ENCODE measurements around the gene LMOD3.

DNA sequence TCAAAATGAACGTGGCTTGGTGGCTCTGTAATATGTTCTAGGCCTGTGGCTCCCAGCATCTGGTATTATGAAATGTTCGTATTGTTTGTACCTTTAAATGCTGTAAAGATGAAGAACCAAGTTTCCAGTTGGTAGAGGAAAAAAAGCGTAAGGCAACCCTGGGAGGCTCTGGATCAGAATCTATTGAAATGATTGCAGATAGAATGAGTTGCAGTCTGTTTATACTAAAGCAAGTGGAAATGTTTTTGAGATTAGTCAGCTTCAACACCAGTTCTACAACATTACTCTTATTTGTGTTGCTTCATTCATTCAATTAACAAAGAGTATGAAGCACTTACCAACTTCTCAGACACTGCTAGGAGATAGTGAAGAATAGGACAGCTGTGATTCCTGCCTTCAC lies 32.4 kb downstream of the LMOD3 start:
- TF ChIP-seq, protein P1, sequence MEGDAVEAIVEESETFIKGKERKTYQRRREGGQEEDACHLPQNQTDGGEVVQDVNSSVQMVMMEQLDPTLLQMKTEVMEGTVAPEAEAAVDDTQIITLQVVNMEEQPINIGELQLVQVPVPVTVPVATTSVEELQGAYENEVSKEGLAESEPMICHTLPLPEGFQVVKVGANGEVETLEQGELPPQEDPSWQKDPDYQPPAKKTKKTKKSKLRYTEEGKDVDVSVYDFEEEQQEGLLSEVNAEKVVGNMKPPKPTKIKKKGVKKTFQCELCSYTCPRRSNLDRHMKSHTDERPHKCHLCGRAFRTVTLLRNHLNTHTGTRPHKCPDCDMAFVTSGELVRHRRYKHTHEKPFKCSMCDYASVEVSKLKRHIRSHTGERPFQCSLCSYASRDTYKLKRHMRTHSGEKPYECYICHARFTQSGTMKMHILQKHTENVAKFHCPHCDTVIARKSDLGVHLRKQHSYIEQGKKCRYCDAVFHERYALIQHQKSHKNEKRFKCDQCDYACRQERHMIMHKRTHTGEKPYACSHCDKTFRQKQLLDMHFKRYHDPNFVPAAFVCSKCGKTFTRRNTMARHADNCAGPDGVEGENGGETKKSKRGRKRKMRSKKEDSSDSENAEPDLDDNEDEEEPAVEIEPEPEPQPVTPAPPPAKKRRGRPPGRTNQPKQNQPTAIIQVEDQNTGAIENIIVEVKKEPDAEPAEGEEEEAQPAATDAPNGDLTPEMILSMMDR (IDR thresholded peaks at IDR 0.05; ENCODE audit: low read depth, low read length), result no peak
- no peak for TF ChIP-seq EZH2phosphoT487 (IDR thresholded peaks at IDR 0.05; ENCODE audit: low read depth)
